ENCODE results near the gene ITGB3BP. TPM values are rescaled to one million over a fixed set of nuclear protein-coding genes. Genes with fewer than 3 reads are reported as not detected.
A peak's percentile ranks its signal among the peaks of the same experiment; 100 is the strongest.

ITGB3BP gene
- total RNA-seq, 1 experiment from 2014 or later: 50.2 TPM

DNA sequence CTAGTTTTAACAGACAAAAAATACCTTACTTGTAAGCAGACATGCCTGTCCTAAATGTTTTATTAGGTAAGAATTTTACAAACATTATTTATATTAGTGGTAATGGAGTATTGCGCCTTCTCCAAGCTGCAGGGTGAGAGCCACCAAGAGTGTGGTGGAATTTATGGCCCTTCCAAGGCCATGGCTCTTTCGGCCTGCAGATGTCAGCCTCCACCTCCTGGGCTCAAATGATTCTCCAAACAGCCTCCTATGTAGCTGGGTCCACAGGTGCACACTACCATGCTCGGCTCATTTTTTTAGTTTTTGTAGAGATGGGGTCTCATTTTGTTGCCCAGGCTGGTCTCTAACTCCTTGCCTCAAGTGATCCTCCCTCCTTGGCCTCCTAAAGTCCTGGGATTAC lies 56.3 kb downstream of the ITGB3BP start:
- no peaks in the 10 kb centered on the region for H4K20me1 ChIP-seq (ENCODE audit: insufficient read depth)
- DNase-seq (ENCODE audit: low read depth, low spot score) (no peak), ATAC-seq (peak; percentile 72)
- intact Hi-C loops (cut with micrococcal nuclease): no loop called here
- CTCF ChIA-PET: interaction anchor here (0.7 to 2.1 kb wide), 3 partner anchors 12 to 462 kb away, joined by 3 to 9 read pairs (median 4); no protein-coding TSS in a partner anchor
- no peaks in the 10 kb centered on the region; a peak in 1 of 4 replicates for H3K9me3 ChIP-seq (ENCODE audit: control insufficient read depth in 1 of 2, insufficient read depth in 1 of 2, low read depth in 1 of 2, low read length in 2 of 2)
- no peak overlapping the region for H3K4me3 ChIP-seq (replicated peaks in 1 of 2; ENCODE audit: low read depth in 1 of 2, low read length in 2 of 2)
- H3K4me1 ChIP-seq (ENCODE audit: control insufficient read depth in 1 of 2, insufficient read depth in 2 of 2, low read length in 2 of 2): no peaks in the 10 kb centered on the region
- POLR2A ChIA-PET: no interaction called here
- H3K27me3 ChIP-seq (ENCODE audit: insufficient read depth, low read length): no peaks in the 10 kb centered on the region
- RAD21 ChIA-PET (ENCODE audit: low non-redundant PET in 1 of 2, low total read pairs in 2 of 2, uncharacterized antibody in 2 of 2, unreplicated experiment in 2 of 2): interaction anchor here in 1 of 2 experiments (0.7 kb wide), 1 partner anchor 71 kb away, joined by 3 read pairs; no protein-coding TSS in a partner anchor
- BruUV-seq (replicated peaks): no TSS peak
- H3K79me2 ChIP-seq (ENCODE audit: insufficient read depth, low read length): no peaks in the 10 kb centered on the region; the same call in 1 of the 2 replicates
- H3K4me2 ChIP-seq (ENCODE audit: low read length): no peak overlapping the region
- H3K36me3 ChIP-seq (ENCODE audit: control insufficient read depth in 1 of 2, insufficient read depth in 2 of 2, low read length in 2 of 2): no peaks in the 10 kb centered on the region
- no peak overlapping the region for H3K27ac ChIP-seq (ENCODE audit: low read depth, low read length)
- no peak overlapping the region for H3K9ac ChIP-seq (ENCODE audit: low read length)
- H2AFZ ChIP-seq (ENCODE audit: low read depth, low read length, poor library complexity, severe bottlenecking): no peak overlapping the region
- TF ChIP-seq, protein P1, sequence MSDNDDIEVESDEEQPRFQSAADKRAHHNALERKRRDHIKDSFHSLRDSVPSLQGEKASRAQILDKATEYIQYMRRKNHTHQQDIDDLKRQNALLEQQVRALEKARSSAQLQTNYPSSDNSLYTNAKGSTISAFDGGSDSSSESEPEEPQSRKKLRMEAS (IDR thresholded peaks at IDR 0.05): no peak
- TF ChIP-seq, protein P2, sequence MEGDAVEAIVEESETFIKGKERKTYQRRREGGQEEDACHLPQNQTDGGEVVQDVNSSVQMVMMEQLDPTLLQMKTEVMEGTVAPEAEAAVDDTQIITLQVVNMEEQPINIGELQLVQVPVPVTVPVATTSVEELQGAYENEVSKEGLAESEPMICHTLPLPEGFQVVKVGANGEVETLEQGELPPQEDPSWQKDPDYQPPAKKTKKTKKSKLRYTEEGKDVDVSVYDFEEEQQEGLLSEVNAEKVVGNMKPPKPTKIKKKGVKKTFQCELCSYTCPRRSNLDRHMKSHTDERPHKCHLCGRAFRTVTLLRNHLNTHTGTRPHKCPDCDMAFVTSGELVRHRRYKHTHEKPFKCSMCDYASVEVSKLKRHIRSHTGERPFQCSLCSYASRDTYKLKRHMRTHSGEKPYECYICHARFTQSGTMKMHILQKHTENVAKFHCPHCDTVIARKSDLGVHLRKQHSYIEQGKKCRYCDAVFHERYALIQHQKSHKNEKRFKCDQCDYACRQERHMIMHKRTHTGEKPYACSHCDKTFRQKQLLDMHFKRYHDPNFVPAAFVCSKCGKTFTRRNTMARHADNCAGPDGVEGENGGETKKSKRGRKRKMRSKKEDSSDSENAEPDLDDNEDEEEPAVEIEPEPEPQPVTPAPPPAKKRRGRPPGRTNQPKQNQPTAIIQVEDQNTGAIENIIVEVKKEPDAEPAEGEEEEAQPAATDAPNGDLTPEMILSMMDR (IDR thresholded peaks at IDR 0.05 in 2 of 3, conservative IDR thresholded peaks at IDR 0.05 in 1 of 3; ENCODE audit: borderline replicate concordance in 1 of 3, insufficient read depth in 1 of 3, low read depth in 2 of 3, low read length in 2 of 3): peak in 2 of 3 experiments; percentile 17 to 24; a peak in 1 of 6 replicates
- peak; percentile 12; the same call in 1 of the 2 replicates for TF ChIP-seq RAD21 (IDR thresholded peaks at IDR 0.05; ENCODE audit: low read depth)
- no peaks in the 10 kb centered on the region for H3K9me2 ChIP-seq (ENCODE audit: insufficient read depth)

DNA sequence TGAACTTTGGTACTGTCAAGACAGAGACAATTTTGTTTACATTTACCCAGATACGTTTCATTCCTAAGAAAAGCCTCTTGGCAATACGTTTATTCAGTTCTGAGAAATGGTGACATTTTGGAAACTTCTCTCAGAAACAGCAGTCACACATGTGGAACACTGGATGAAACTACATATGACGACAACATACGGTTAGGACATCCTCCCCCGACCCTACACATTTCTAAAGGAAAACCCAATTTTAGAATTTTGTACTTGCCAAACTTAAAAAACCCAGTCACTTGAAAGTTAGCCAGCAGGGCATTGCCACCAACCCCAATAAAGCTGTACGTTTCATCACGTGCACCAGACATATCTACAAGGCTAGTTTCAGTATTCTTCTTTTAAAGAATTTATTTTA lies 56.8 kb downstream of the ITGB3BP start:
- no TSS peak for BruUV-seq (replicated peaks)
- Histone ChIP-seq H4K20me1 (ENCODE audit: insufficient read depth) (no peaks in the 10 kb centered on the region), H3K36me3 (ENCODE audit: control insufficient read depth in 1 of 2, insufficient read depth in 2 of 2, low read length in 2 of 2) (no peaks in the 10 kb centered on the region; a peak in 1 of 4 replicates), H3K27me3 (ENCODE audit: insufficient read depth, low read length) (no peaks in the 10 kb centered on the region), H3K9me2 (ENCODE audit: insufficient read depth) (no peaks in the 10 kb centered on the region), H2AFZ (ENCODE audit: low read depth, low read length, poor library complexity, severe bottlenecking) (no peak overlapping the region), H3K79me2 (ENCODE audit: insufficient read depth, low read length) (no peaks in the 10 kb centered on the region; the same call in 1 of the 2 replicates), H3K9ac (ENCODE audit: low read length) (no peak overlapping the region), H3K4me1 (ENCODE audit: control insufficient read depth in 1 of 2, insufficient read depth in 2 of 2, low read length in 2 of 2) (no peaks in the 10 kb centered on the region), H3K4me3 (replicated peaks in 1 of 2; ENCODE audit: low read depth in 1 of 2, low read length in 2 of 2) (no peak overlapping the region), H3K27ac (ENCODE audit: low read depth, low read length) (no peak overlapping the region), H3K4me2 (ENCODE audit: low read length) (no peak overlapping the region), H3K9me3 (ENCODE audit: control insufficient read depth in 1 of 2, insufficient read depth in 1 of 2, low read depth in 1 of 2, low read length in 2 of 2) (no peaks in the 10 kb centered on the region; a peak in 1 of 4 replicates)
- POLR2A ChIA-PET: no interaction called here
- DNase-seq (ENCODE audit: low read depth, low spot score) (no peak), ATAC-seq (no peak)
- CTCF ChIA-PET: interaction anchor here (2.1 kb wide), 1 partner anchor 72 kb away, joined by 9 read pairs; no protein-coding TSS in a partner anchor
- intact Hi-C loops (cut with micrococcal nuclease): no loop called here
- RAD21 ChIA-PET (ENCODE audit: low non-redundant PET in 1 of 2, low total read pairs in 2 of 2, uncharacterized antibody in 2 of 2, unreplicated experiment in 2 of 2): no interaction called here
- TF ChIP-seq CEBPB (IDR thresholded peaks at IDR 0.05; ENCODE audit: low read depth): no peak
- no peak for TF ChIP-seq YY1 (IDR thresholded peaks at IDR 0.05; ENCODE audit: extremely low read depth, insufficient replicate concordance, low read depth, low read length)
- TF ChIP-seq SIN3A (IDR thresholded peaks at IDR 0.05; ENCODE audit: low read depth): no peak
- TF ChIP-seq, protein P2 (IDR thresholded peaks at IDR 0.05 in 2 of 3, conservative IDR thresholded peaks at IDR 0.05 in 1 of 3; ENCODE audit: borderline replicate concordance in 1 of 3, insufficient read depth in 1 of 3, low read depth in 2 of 3, low read length in 2 of 3): no peak
- no peak for TF ChIP-seq RAD21 (IDR thresholded peaks at IDR 0.05; ENCODE audit: low read depth)
- TF ChIP-seq, protein P3, sequence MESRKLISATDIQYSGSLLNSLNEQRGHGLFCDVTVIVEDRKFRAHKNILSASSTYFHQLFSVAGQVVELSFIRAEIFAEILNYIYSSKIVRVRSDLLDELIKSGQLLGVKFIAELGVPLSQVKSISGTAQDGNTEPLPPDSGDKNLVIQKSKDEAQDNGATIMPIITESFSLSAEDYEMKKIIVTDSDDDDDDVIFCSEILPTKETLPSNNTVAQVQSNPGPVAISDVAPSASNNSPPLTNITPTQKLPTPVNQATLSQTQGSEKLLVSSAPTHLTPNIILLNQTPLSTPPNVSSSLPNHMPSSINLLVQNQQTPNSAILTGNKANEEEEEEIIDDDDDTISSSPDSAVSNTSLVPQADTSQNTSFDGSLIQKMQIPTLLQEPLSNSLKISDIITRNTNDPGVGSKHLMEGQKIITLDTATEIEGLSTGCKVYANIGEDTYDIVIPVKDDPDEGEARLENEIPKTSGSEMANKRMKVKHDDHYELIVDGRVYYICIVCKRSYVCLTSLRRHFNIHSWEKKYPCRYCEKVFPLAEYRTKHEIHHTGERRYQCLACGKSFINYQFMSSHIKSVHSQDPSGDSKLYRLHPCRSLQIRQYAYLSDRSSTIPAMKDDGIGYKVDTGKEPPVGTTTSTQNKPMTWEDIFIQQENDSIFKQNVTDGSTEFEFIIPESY (IDR thresholded peaks at IDR 0.05; ENCODE audit: extremely low read depth, insufficient replicate concordance, low read length): no peak
- TF ChIP-seq JUND (IDR thresholded peaks at IDR 0.05): no peak
- TF ChIP-seq EZH2 (IDR thresholded peaks at IDR 0.05): no peak
- no peak for TF ChIP-seq ZFX (IDR thresholded peaks at IDR 0.05)
- no peak for TF ChIP-seq ZNF274 (IDR thresholded peaks at IDR 0.05; ENCODE audit: low read depth, low read length)
- no peak for TF ChIP-seq SRF (IDR thresholded peaks at IDR 0.05; ENCODE audit: low read depth)
- TF ChIP-seq POLR2A (IDR thresholded peaks at IDR 0.05; ENCODE audit: borderline replicate concordance, extremely low read depth, insufficient read depth, insufficient read length): no peak
- no peak for TF ChIP-seq EGR1 (IDR thresholded peaks at IDR 0.05; ENCODE audit: low read depth)

Data from HCT116 (cell line).